Skeletal muscle cell (primary cell): ENCODE results near the gene CACNA1B.

ENCODE experiments used
- DNase-seq: peaks from one replicate; pipeline ENCODE4 v3.0.0-alpha.2; 2010; ENCODE audit warnings: low read depth
- H3K4me3 ChIP-seq: 2 replicates; pipeline ENCODE4 v1.5.1; 2011; ENCODE audit warnings: low read depth, mild to moderate bottlenecking, control low read depth, low read length, moderate library complexity

CACNA1B gene

DNA sequence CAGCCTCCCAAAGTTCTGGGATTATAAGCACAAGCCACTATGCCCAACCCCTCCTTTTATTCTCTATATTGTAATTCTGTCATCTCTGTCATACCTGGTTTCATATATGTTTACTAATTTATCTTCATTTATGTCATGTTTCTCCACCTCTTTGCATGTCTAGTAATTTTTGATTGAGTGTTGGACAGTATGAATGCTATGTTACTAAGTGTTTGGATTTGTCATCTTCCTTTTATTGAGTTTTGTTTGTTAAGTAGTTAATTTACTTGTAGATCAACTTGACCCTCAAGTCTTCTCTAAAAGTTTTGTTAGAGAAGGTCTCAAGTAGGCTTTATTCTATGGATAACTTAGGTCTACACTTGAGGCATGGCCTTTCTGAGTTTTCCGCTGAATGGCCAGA is 17.2 kb upstream of the CACNA1B start:
- no peak overlapping the region for H3K4me3 ChIP-seq
- DNase-seq = no peak

GRCh38 chr9:137865581-137866145 is 11.9 kb upstream of the CACNA1B start:
- no peak overlapping the region for H3K4me3 ChIP-seq
- no peak for DNase-seq

DNA sequence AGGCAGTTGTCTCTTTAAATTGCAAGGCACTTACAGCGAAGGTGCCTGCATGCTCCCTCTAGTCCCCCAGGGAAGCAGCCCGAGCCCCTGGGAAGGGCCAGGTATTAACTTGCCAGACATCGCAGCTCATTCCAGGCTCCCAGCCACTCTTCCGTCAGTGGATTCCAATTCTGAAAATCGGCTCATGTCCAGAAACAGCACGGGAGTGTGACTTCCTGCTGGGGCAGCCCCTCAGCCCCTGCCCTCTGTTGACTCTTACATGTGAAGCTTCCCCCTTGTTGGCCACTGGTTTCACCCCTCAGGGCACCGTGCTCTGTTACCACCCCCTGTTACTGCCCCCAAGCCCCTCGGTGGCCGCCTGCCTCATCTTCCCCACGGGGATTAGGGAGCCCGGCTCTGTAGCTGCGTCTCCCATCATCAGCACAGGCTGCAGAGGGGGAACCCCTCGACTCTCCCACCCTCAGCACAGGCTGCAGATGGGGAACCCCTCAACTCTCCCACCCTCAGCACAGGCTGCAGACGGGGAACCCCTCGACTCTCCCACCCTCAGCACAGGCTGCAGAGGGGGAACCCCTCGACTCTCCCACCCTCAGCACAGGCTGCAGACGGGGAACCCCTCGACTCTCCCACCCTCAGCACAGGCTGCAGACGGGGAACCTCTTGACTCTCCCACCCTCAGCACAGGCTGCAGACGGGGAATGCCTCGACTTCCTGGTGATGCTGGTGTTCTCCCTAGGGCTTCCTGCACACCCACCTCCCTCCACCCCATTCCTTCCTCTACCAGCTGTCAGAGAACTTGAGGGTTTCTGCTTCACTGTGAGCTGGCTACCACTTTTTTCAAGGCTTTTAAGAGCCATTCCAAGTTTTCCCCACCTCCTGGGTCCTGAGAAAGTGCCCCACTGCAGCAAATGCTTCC is 11.1 kb upstream of the CACNA1B start:
- no peak overlapping the region for H3K4me3 ChIP-seq

DNA sequence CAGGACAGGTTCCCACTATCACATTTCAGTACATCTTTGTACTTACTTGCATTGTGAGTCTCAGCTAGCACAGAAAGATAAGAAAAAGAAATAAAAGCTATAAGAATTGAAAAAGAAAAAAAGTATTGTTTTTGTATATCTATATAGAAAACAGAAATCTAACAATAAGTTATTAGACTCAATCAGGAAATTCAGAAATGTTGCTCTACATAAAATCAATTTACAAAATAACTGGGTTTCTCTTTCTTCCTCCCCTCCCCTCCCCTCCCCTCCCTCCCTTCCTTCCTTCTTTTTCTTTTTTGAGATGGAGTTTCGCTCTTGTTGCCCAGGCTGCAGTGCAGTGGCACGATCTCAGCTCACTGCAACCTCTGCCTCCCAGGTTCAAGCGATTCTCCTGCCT is 7.2 kb upstream of the CACNA1B start:
- no peak for DNase-seq

More for the DNA sequence above, 11.1 kb upstream of the CACNA1B start:
- DNase-seq = no peak

GRCh38 chr9:137872296-137872695 is 5.3 kb upstream of the CACNA1B start:
- no peak overlapping the region for H3K4me3 ChIP-seq
- DNase-seq = no peak

More for the DNA sequence above, 7.2 kb upstream of the CACNA1B start:
- H3K4me3 ChIP-seq = no peak overlapping the region

DNA sequence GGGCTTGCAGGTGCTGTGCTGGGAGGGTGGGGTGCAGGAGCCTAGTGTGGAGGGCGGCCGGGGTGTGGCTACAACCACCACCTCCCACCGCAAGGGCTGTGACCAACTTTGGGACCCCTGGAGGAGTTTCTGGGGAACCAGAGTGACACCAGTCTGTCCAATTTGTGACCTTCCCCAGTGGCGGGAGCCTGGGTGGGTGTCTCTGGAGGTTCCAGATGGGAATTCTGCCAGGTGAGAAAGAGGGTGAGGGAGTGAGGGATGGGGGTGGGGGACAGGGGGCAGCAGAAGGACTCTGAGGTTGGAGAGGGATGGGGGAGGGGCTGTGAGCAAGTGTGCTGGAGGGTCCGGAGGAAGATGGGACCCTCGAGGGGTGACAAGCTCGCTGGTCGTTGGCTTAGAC is 4.2 kb upstream of the CACNA1B start:
- no peak overlapping the region for H3K4me3 ChIP-seq
- DNase-seq = no peak

GRCh38 chr9:137873858-137874362 is 3.7 kb upstream of the CACNA1B start:
- no peak for DNase-seq
- no peak overlapping the region for H3K4me3 ChIP-seq

- no peak for DNase-seq
- no peak overlapping the region for H3K4me3 ChIP-seq
Measured at GRCh38 chr9:137875354-137875753, 2.2 kb upstream of the CACNA1B start.

- DNase-seq = no peak
- no peak overlapping the region for H3K4me3 ChIP-seq
Measured at GRCh38 chr9:137875846-137876245, 1.7 kb upstream of the CACNA1B start.

DNA sequence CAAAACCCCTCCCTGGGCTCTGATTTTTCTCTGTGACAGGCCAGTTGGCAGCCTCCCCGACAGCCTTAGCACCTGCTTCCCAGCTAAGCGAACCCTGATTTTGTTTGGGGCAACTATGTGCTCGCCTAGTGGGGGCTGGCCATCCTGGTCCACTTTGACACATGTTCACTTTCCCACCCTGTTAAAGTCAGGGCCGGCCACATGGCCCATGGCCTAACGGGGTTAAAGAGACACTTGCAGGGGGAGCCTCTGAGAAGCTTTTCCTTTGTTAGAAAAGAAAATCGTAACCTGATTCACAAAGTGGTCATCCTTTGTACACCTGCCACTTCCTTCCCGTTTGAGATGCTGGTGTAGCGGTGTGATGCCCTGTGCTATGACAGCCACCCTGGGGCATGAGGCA is 1.3 kb upstream of the CACNA1B start:
- DNase-seq = no peak
- H3K4me3 ChIP-seq = no peak overlapping the region

GRCh38 chr9:137876781-137877386 is 698 bp upstream of the CACNA1B start:
- no peak overlapping the region for H3K4me3 ChIP-seq
- DNase-seq = no peak

- H3K4me3 ChIP-seq = peak overlapping the region; percentile 42
- no peak for DNase-seq
Measured at GRCh38 chr9:137878146-137878941, 762 bp downstream of the CACNA1B start.

DNA sequence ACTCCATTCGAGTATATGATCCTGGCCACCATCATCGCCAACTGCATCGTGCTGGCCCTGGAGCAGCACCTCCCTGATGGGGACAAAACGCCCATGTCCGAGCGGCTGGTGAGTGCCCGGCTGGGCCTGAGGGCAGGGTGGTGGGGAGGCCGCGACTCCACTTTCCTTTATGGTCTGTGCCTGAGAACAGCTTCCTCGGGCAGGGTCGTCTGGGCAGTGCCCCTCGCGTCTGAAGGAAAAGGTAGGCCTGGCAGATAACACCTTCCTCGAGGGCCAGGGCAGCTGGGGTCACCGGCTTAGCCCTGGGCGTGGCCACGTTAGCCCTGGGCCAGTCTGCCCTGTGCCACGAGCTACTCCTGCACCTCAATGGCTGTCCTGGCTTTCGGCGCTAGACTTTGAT is 1.5 kb downstream of the CACNA1B start:
- DNase-seq = no peak
- H3K4me3 ChIP-seq = no peak overlapping the region

- DNase-seq = no peak
Measured at GRCh38 chr9:137879566-137880150, 2.1 kb downstream of the CACNA1B start.

GRCh38 chr9:137880160-137880975 is 2.8 kb downstream of the CACNA1B start:
- DNase-seq = no peak
- no peak overlapping the region for H3K4me3 ChIP-seq

More at GRCh38 chr9:137879566-137880150, 2.1 kb downstream of the CACNA1B start:
- H3K4me3 ChIP-seq = no peak overlapping the region

- no peak overlapping the region for H3K4me3 ChIP-seq
- no peak for DNase-seq
Measured at GRCh38 chr9:137880976-137881530, 3.5 kb downstream of the CACNA1B start.

DNA sequence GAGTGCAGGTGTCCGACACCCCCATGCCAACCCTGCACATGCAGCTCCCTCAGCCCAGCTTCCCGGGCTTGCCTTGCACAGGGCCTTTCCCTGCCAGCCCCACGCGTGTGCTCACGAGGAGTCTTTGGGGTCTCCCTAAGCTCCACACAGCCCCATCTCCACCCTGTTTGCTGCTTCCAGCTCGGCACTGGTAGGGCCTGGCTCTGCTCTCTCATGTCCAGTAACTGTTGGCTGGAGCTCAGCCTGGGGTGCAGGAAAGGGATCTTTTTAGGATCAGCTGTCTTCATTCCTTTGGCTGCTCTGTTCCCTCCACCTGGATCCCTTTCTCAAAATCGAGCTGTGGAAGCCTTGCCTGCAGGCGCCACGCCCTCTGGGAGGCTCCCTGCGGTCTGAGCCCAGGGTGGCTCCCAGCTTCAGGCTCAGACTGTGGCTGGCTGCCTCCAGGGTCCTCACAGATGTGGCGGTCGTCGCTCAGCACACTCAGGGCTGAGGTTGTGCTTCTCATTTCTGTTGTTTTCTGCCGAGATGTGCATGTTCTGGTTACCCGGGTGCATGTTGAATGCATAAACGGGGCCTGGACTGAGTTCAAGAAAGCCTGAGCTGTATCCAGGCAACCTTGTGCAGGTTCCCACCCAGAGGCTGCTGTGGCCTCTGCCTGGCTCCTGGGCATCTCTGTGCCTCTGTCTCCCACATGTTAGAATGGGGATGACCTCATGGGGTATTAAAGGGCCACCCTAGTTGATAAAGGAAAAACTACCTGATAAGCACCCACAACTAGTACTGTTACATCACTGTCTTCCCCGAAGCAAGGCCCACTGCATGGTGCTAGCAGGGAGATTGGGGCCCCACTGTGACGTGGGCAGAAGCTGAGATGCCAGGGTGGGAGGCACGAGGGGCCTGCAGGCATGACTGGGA is 4.3 kb downstream of the CACNA1B start:
- no peak for DNase-seq
- H3K4me3 ChIP-seq = no peak overlapping the region
